GM12878 (cell line): ENCODE measurements around the gene RASAL1. TPM values are rescaled to one million over a fixed set of nuclear protein-coding genes. Genes with fewer than 3 reads are reported as not detected.

Experiments
- ASH2L ChIP-seq: fragments of 300-600, 200-600 bp; sonication (generic); IDR thresholded peaks from 2 replicates; pipeline ENCODE4 v1.6.1; 2017; ENCODE audit warnings: low read depth, mild to moderate bottlenecking, borderline replicate concordance
- BCL11A ChIP-seq: IDR thresholded peaks from 2 replicates; pipeline ENCODE4 v1.6.1; 2011; ENCODE audit warnings: low read depth, low read length
- BHLHE40 ChIP-seq, 2 experiments: fragments of 450-650 bp in 1 of 2; IDR thresholded peaks; 2 replicates each; pipeline ENCODE4 v1.6.1; 2011 to 2017; ENCODE audit warnings: low read depth in 2 of 2, borderline replicate concordance in 1 of 2, improper control_type of control experiment in 1 of 2, low read length in 1 of 2, mild to moderate bottlenecking in 1 of 2
- CEBPB ChIP-seq, 2 experiments: fragments of 150-350 bp in 1 of 2; IDR thresholded peaks; 2 replicates each; pipeline ENCODE4 v1.6.1; 2012 to 2014; ENCODE audit warnings: low read depth in 2 of 2, low read length in 2 of 2, borderline replicate concordance in 1 of 2, inconsistent platforms in 1 of 2
- CUX1 ChIP-seq: IDR thresholded peaks from 2 replicates; pipeline ENCODE4 v1.6.1; 2012; ENCODE audit warnings: improper control_type of control experiment, low read depth, low read length; ENCODE audit not compliant: insufficient replicate concordance
- EGR1 ChIP-seq, 2 experiments: IDR thresholded peaks; 1 replicate in 1 of 2; 2 replicates in 1 of 2; pipeline ENCODE4 v1.6.1; 2011 to 2012; ENCODE audit warnings: low read depth in 2 of 2, low read length in 2 of 2, borderline replicate concordance in 1 of 2, mild to moderate bottlenecking in 1 of 2, moderate library complexity in 1 of 2
- FOS ChIP-seq: IDR thresholded peaks from 3 replicates; pipeline ENCODE4 v1.6.1; 2011; ENCODE audit warnings: borderline replicate concordance; ENCODE audit not compliant: insufficient read length; ENCODE audit errors: extremely low read depth
- GABPA ChIP-seq: IDR thresholded peaks from 2 replicates; pipeline ENCODE4 v1.6.1; 2014; ENCODE audit warnings: antibody characterized with exemption, low read depth, mild to moderate bottlenecking, inconsistent platforms
- HDAC2 ChIP-seq: fragments of 200-600 bp; sonication (generic); IDR thresholded peaks from 2 replicates; pipeline ENCODE4 v1.6.1; 2017
- HDGF ChIP-seq: fragments of 450-650 bp; IDR thresholded peaks from 2 replicates; pipeline ENCODE4 v1.6.1; 2016; ENCODE audit warnings: antibody characterized with exemption
- IKZF1 ChIP-seq: fragments of 450-650 bp; conservative IDR thresholded peaks from 2 replicates; pipeline ENCODE4 v1.6.1; 2017; ENCODE audit warnings: antibody characterized with exemption, mild to moderate bottlenecking
- MEF2B ChIP-seq: fragments of 450-650 bp; IDR thresholded peaks from 2 replicates; pipeline ENCODE4 v1.6.1; 2018; ENCODE audit warnings: mild to moderate bottlenecking, moderate library complexity; ENCODE audit not compliant: partially characterized antibody, poor library complexity, severe bottlenecking
- MLLT1 ChIP-seq: fragments of 450-650 bp; IDR thresholded peaks from 2 replicates; pipeline ENCODE4 v1.6.1; 2016; ENCODE audit warnings: mild to moderate bottlenecking
- MYC ChIP-seq: IDR thresholded peaks from 2 replicates; pipeline ENCODE4 v1.6.1; 2011; ENCODE audit warnings: mild to moderate bottlenecking, low read length, moderate library complexity, inconsistent platforms; ENCODE audit not compliant: insufficient read depth, insufficient replicate concordance, insufficient read length, severe bottlenecking
- NRF1 ChIP-seq: conservative IDR thresholded peaks from 2 replicates; pipeline ENCODE4 v1.6.1; 2011; ENCODE audit warnings: mild to moderate bottlenecking, low read depth, low read length, improper control_type of control experiment
- PAX5 ChIP-seq: IDR thresholded peaks from 2 replicates; pipeline ENCODE4 v1.6.1; 2011; ENCODE audit warnings: low read depth, low read length, borderline replicate concordance
- RELA ChIP-seq: fragments of 450-650 bp; IDR thresholded peaks from 2 replicates; pipeline ENCODE4 v1.8.0; 2014; ENCODE audit warnings: borderline replicate concordance; ENCODE audit not compliant: partially characterized antibody
- RUNX3 ChIP-seq: IDR thresholded peaks from 2 replicates; pipeline ENCODE4 v1.6.1; 2012; ENCODE audit warnings: low read length, inconsistent platforms
- TBL1XR1 ChIP-seq: IDR thresholded peaks from 2 replicates; pipeline ENCODE4 v1.6.1; 2012; ENCODE audit warnings: low read depth, low read length, improper control_type of control experiment
- USF1 ChIP-seq: IDR thresholded peaks from 2 replicates; pipeline ENCODE4 v1.6.1; 2011; ENCODE audit warnings: borderline replicate concordance, low read depth, mild to moderate bottlenecking, moderate library complexity, mixed read lengths, low read length; ENCODE audit not compliant: insufficient read depth; ENCODE audit errors: extremely low read length
- YY1 ChIP-seq: IDR thresholded peaks from 2 replicates; pipeline ENCODE4 v1.6.1; 2011; ENCODE audit warnings: low read depth, mild to moderate bottlenecking, low read length
- ZSCAN29 ChIP-seq: fragments of 450-650 bp; IDR thresholded peaks from 2 replicates; pipeline ENCODE4 v1.6.1; 2017; ENCODE audit warnings: mild to moderate bottlenecking, moderate library complexity
- polyA plus RNA-seq, 11 experiments: library from polyadenylated mRNA; depleted of rRNA in 4 of 11; unstranded in 6 of 11; stranded (reverse) in 5 of 11; fragments of >200 nt; fragmentation: Nextera tagmentation in 4 of 11; fragmentation: Illumina TruSeq in 1 of 11; extraction: Ambion mirVana in 4 of 11; extraction: Trizol in 1 of 11; gene quantifications; 1 replicate in 1 of 11; 2 replicates in 10 of 11; pipeline versions ENCODE4 v1.2.1 to v1.2.3, GENCODE V29; 2011 to 2016; ENCODE audit warnings: inconsistent platforms in 2 of 11, missing spikeins in 2 of 11, low read depth in 1 of 11
- total RNA-seq, 4 experiments: library from RNA; depleted of rRNA in 3 of 4; stranded (reverse); fragments of >200 nt in 3 of 4; fragmentation: Illumina TruSeq in 1 of 4; extraction: Trizol in 1 of 4; gene quantifications; 2 replicates each; pipeline versions ENCODE4 v1.2.1 to v1.2.3, GENCODE V29; 2013 to 2021

RASAL1 gene
- total and polyA plus RNA-seq, 10 of the 15 experiments (the other 5 are each of a cell fraction or from before 2014, with no cell fraction given) = 0.12 to 1.0 (median 0.52) TPM; not detected in 6

- TF ChIP-seq MLLT1 (no peak; the same call in 1 of the 2 replicates), GABPA (no peak), BHLHE40 (IDR thresholded peaks at IDR 0.05; ENCODE audit: borderline replicate concordance in 1 of 2, low read depth in 2 of 2, low read length in 1 of 2) (peak; percentile 75 to 84), USF1 (no peak), TBL1XR1 (peak; percentile 61; the same call in 1 of the 2 replicates), BCL11A (peak; percentile 69), EGR1 (IDR thresholded peaks at IDR 0.05; ENCODE audit: borderline replicate concordance in 1 of 2, low read depth in 2 of 2, low read length in 2 of 2) (no peak), HDAC2 (no peak), IKZF1 (peak; percentile 83), PAX5 (peak; percentile 98), HDGF (no peak), ASH2L (no peak), FOS (no peak), ZSCAN29 (no peak), MYC (no peak), RELA (peak; percentile 81), CUX1 (peak; percentile 63), MEF2B (peak; percentile 90), NRF1 (no peak), RUNX3 (peak; percentile 95), CEBPB (IDR thresholded peaks at IDR 0.05; ENCODE audit: borderline replicate concordance in 1 of 2, low read depth in 2 of 2, low read length in 2 of 2) (no peak; a peak in 1 of 4 replicates), YY1 (no peak)
These were observed 60.4 kb downstream of the RASAL1 start (continued) for GRCh38 chr12:113075137-113075683.
